HCT116 (cell line): ENCODE data around the gene MUC20. TPM values are rescaled to one million over a fixed set of nuclear protein-coding genes. Genes with fewer than 3 reads are reported as not detected.
A peak's percentile ranks its signal among the peaks of the same experiment; 100 is the strongest.

Experiments
- ATAC-seq: fragments of 200-7000 bp; cut with Tn5 transposase; 2 replicates; pipeline ENCODE4 v1.9.1; 2020; ENCODE audit warnings: mild to moderate bottlenecking, moderate library complexity
- BruUV-seq: library from RNA; stranded (reverse); fragments of 400-500 nt; replicated peaks from 2 replicates; lab custom pipeline; 2021; lab: Mats Ljungman, UMichigan
- CTCF ChIA-PET: fragments of 300-600 bp; sonication (Branson Sonifier 250); formaldehyde crosslinking; loops from one replicate; lab custom pipeline; 2021; ENCODE audit warnings: antibody characterized with exemption; lab: Charles Lee
- POLR2A ChIA-PET: fragments of 300-600, 350-600 bp; sonication (Branson Sonifier 250); formaldehyde crosslinking; loops from one replicate; lab custom pipeline; 2021; ENCODE audit warnings: antibody characterized with exemption; lab: Charles Lee
- RAD21 ChIA-PET, 2 experiments: fragments of 300-600 bp; sonication (Branson Sonifier 250); formaldehyde crosslinking; loops; one replicate each; lab custom pipeline; 2023; ENCODE audit warnings: low total read pairs in 2 of 2; ENCODE audit not compliant: uncharacterized antibody in 2 of 2, unreplicated experiment in 2 of 2, low non-redundant PET in 1 of 2; lab: Charles Lee
- DNase-seq: peaks from one replicate; pipeline ENCODE4 v3.0.0-alpha.2; 2010; ENCODE audit warnings: low read depth, low spot score
- H2AFZ ChIP-seq: fragments of 200-600 bp; shearing (Covaris generic), sonication (generic); 2 replicates; pipeline ENCODE4 v1.6.1; 2017; ENCODE audit warnings: low read depth, mixed run types, mixed read lengths, antibody characterized with exemption, low read length; ENCODE audit not compliant: poor library complexity, severe bottlenecking
- H3K27ac ChIP-seq: 2 replicates; pipeline ENCODE4 v1.5.1; 2012; ENCODE audit warnings: low read depth, low read length
- H3K27me3 ChIP-seq: fragments of 200-600 bp; sonication (generic); 2 replicates; pipeline ENCODE4 v1.6.1; 2016; ENCODE audit warnings: mixed run types, low read length, mixed read lengths; ENCODE audit not compliant: insufficient read depth
- H3K36me3 ChIP-seq, 2 experiments: fragments of 200-500 bp in 1 of 2; fragments of 200-600 bp in 1 of 2; sonication (Bioruptor generic) in 1 of 2; sonication (generic) in 1 of 2; 2 replicates each; pipeline versions ENCODE4 v1.5.1 to v1.6.1; 2014 to 2016; ENCODE audit warnings: low read length in 2 of 2, inconsistent platforms in 1 of 2, mixed read lengths in 1 of 2, mixed run types in 1 of 2; ENCODE audit not compliant: insufficient read depth in 2 of 2, control insufficient read depth in 1 of 2
- H3K4me1 ChIP-seq, 2 experiments: fragments of 200-600 bp in 1 of 2; sonication (generic) in 1 of 2; 2 replicates each; pipeline versions ENCODE4 v1.5.1 to v1.6.1; 2012 to 2017; ENCODE audit warnings: low read length in 2 of 2, inconsistent platforms in 1 of 2, mild to moderate bottlenecking in 1 of 2, mixed read lengths in 1 of 2, mixed run types in 1 of 2, moderate library complexity in 1 of 2; ENCODE audit not compliant: insufficient read depth in 2 of 2, control insufficient read depth in 1 of 2
- H3K4me2 ChIP-seq: fragments of 200-600 bp; sonication (generic); 2 replicates; pipeline ENCODE4 v1.6.1; 2017; ENCODE audit warnings: mixed run types, low read length, mixed read lengths
- H3K4me3 ChIP-seq, 2 experiments: fragments of 200-600 bp in 1 of 2; sonication (generic) in 1 of 2; replicated peaks in 1 of 2; 2 replicates each; pipeline ENCODE4 v1.5.1; 2011 to 2016; ENCODE audit warnings: low read length in 2 of 2, control low read depth in 1 of 2, low read depth in 1 of 2, mild to moderate bottlenecking in 1 of 2, mixed read lengths in 1 of 2, mixed run types in 1 of 2
- H3K79me2 ChIP-seq: fragments of 200-600 bp; sonication (generic); 2 replicates; pipeline ENCODE4 v1.6.1; 2017; ENCODE audit warnings: mild to moderate bottlenecking, mixed run types, low read length, moderate library complexity, mixed read lengths; ENCODE audit not compliant: insufficient read depth
- H3K9ac ChIP-seq: fragments of 200-600 bp; sonication (generic); 2 replicates; pipeline ENCODE4 v1.6.1; 2016; ENCODE audit warnings: low read length, mixed read lengths
- H3K9me2 ChIP-seq: fragments of 200-600 bp; sonication (generic), shearing (Covaris generic); 2 replicates; pipeline ENCODE4 v1.6.1; 2017; ENCODE audit warnings: mixed run types, mild to moderate bottlenecking, moderate library complexity; ENCODE audit not compliant: insufficient read depth
- H3K9me3 ChIP-seq, 2 experiments: fragments of 200-500 bp in 1 of 2; fragments of 200-600 bp in 1 of 2; sonication (Bioruptor generic) in 1 of 2; sonication (generic) in 1 of 2; 2 replicates each; pipeline ENCODE4 v1.6.1; 2014 to 2017; ENCODE audit warnings: low read length in 2 of 2, mixed read lengths in 2 of 2, inconsistent platforms in 1 of 2, low read depth in 1 of 2, mild to moderate bottlenecking in 1 of 2, mixed run types in 1 of 2, moderate library complexity in 1 of 2; ENCODE audit not compliant: control insufficient read depth in 1 of 2, insufficient read depth in 1 of 2
- H4K20me1 ChIP-seq: fragments of 200-600 bp; sonication (generic), shearing (Covaris generic); 2 replicates; pipeline ENCODE4 v1.6.1; 2017; ENCODE audit warnings: mixed run types, mild to moderate bottlenecking, moderate library complexity; ENCODE audit not compliant: insufficient read depth
- ATF3 ChIP-seq: IDR thresholded peaks from 2 replicates; pipeline ENCODE4 v1.6.1; 2012
- CBX3 ChIP-seq: IDR thresholded peaks from 2 replicates; pipeline ENCODE4 v1.6.1; 2012; ENCODE audit warnings: low read depth
- CEBPB ChIP-seq: IDR thresholded peaks from 2 replicates; pipeline ENCODE4 v1.6.1; 2012; ENCODE audit warnings: low read depth
- CTCF ChIP-seq, 3 experiments: fragments of 200-600 bp in 1 of 3; sonication (generic) in 1 of 3; IDR thresholded peaks in 2 of 3; conservative IDR thresholded peaks in 1 of 3; 2 replicates each; pipeline ENCODE4 v1.5.1; 2012 to 2017; ENCODE audit warnings: low read depth in 2 of 3, low read length in 2 of 3, antibody characterized with exemption in 1 of 3, borderline replicate concordance in 1 of 3, control low read depth in 1 of 3, mild to moderate bottlenecking in 1 of 3, mixed read lengths in 1 of 3, mixed run types in 1 of 3, moderate library complexity in 1 of 3; ENCODE audit not compliant: insufficient read depth in 1 of 3
- EGR1 ChIP-seq: IDR thresholded peaks from 2 replicates; pipeline ENCODE4 v1.6.1; 2012; ENCODE audit warnings: low read depth
- ELF1 ChIP-seq: IDR thresholded peaks from 2 replicates; pipeline ENCODE4 v1.6.1; 2012; ENCODE audit warnings: low read depth, borderline replicate concordance
- EZH2 ChIP-seq: fragments of 200-600 bp; sonication (generic); IDR thresholded peaks from 2 replicates; pipeline ENCODE4 v1.6.1; 2017; ENCODE audit warnings: antibody characterized with exemption, mixed run types
- EZH2phosphoT487 ChIP-seq: fragments of 200-600 bp; IDR thresholded peaks from 2 replicates; pipeline ENCODE4 v1.6.1; 2018; ENCODE audit warnings: antibody characterized with exemption, borderline replicate concordance
- FOSL1 ChIP-seq: IDR thresholded peaks from 2 replicates; pipeline ENCODE4 v1.6.1; 2012; ENCODE audit warnings: low read depth
- MAX ChIP-seq: IDR thresholded peaks from 2 replicates; pipeline ENCODE4 v1.6.1; 2012
- POLR2AphosphoS5 ChIP-seq: IDR thresholded peaks from 2 replicates; pipeline ENCODE4 v1.6.1; 2011; ENCODE audit warnings: mild to moderate bottlenecking, low read depth, low read length, moderate library complexity
- RAD21 ChIP-seq: IDR thresholded peaks from 2 replicates; pipeline ENCODE4 v1.6.1; 2012; ENCODE audit warnings: low read depth, mild to moderate bottlenecking
- SIN3A ChIP-seq: IDR thresholded peaks from 2 replicates; pipeline ENCODE4 v1.6.1; 2012; ENCODE audit warnings: low read depth
- SP1 ChIP-seq: IDR thresholded peaks from 2 replicates; pipeline ENCODE4 v1.6.1; 2012; ENCODE audit warnings: low read depth
- SRF ChIP-seq: IDR thresholded peaks from 2 replicates; pipeline ENCODE4 v1.6.1; 2012; ENCODE audit warnings: low read depth
- ZBTB33 ChIP-seq: IDR thresholded peaks from 2 replicates; pipeline ENCODE4 v1.6.1; 2011; ENCODE audit warnings: mild to moderate bottlenecking, low read length, moderate library complexity; ENCODE audit not compliant: insufficient replicate concordance; ENCODE audit errors: extremely low read depth
- ZFX ChIP-seq: fragments of 450-650 bp; IDR thresholded peaks from 2 replicates; pipeline ENCODE4 v1.6.1; 2017
- ZNF274 ChIP-seq: fragments of 200-500 bp; sonication (Bioruptor generic); IDR thresholded peaks from 2 replicates; pipeline ENCODE4 v1.6.1; 2014; ENCODE audit warnings: mild to moderate bottlenecking, low read depth, low read length, inconsistent platforms
- intact Hi-C: fragments of 100-400 bp; cut with micrococcal nuclease; formaldehyde crosslinking; loops from 2 replicates; pipeline ENCODE4 v1.10.0; 2022
- total RNA-seq: library from RNA; stranded (reverse); gene quantifications from one replicate; pipeline ENCODE4 v1.2.1, GENCODE V29; 2021; ENCODE audit not compliant: unreplicated experiment

MUC20 gene
- total RNA-seq, 1 experiment from 2014 or later = 2.4 TPM

GRCh38 chr3:195715583-195716266 is 5.1 kb upstream of the MUC20 start (continued):
- peak; percentile 46; the same call in 1 of the 2 replicates for TF ChIP-seq POLR2AphosphoS5
- TF ChIP-seq ZNF274 = no peak
- TF ChIP-seq ELF1 = no peak
- TF ChIP-seq EZH2 = no peak
- no peak for TF ChIP-seq ATF3
- no peak for TF ChIP-seq EGR1
- no peak for TF ChIP-seq EZH2phosphoT487

- no peaks in the 10 kb centered on the region for H4K20me1 ChIP-seq
- TF ChIP-seq FOSL1 = no peak
- no peak for TF ChIP-seq SP1
- no peak for TF ChIP-seq ZNF274
- TF ChIP-seq ZFX = no peak
- TF ChIP-seq SIN3A = no peak
- TF ChIP-seq ZBTB33 = no peak
- TF ChIP-seq EZH2phosphoT487 = no peak
- no peak for TF ChIP-seq EZH2
- no peak for TF ChIP-seq EGR1
- TF ChIP-seq MAX = no peak
- no peak for TF ChIP-seq CEBPB
- no peak for TF ChIP-seq CTCF (IDR thresholded peaks at IDR 0.05 in 2 of 3, conservative IDR thresholded peaks at IDR 0.05 in 1 of 3; ENCODE audit: borderline replicate concordance in 1 of 3, insufficient read depth in 1 of 3, low read depth in 2 of 3, low read length in 2 of 3)
- TF ChIP-seq SRF = no peak
- TF ChIP-seq RAD21 = no peak
- TF ChIP-seq CBX3 = no peak
- no peaks in the 10 kb centered on the region for H3K36me3 ChIP-seq
- H3K9me3 ChIP-seq = no peaks in the 10 kb centered on the region
- no peak for ATAC-seq
- no peak overlapping the region for H3K4me3 ChIP-seq
- CTCF ChIA-PET = no interaction called here
- H3K79me2 ChIP-seq = no peaks in the 10 kb centered on the region
- no peaks in the 10 kb centered on the region for H3K9me2 ChIP-seq
- peaks cover 31 to 50% of the 10 kb centered on the region in 2 experiments for H3K4me1 ChIP-seq
- no peak overlapping the region for H3K9ac ChIP-seq
- POLR2A ChIA-PET = no interaction called here
- intact Hi-C loops = no loop called here
- RAD21 ChIA-PET = no interaction called here
- no peak overlapping the region for H2AFZ ChIP-seq
- no peak overlapping the region for H3K27ac ChIP-seq
- peak overlapping the region; percentile 66; the same call in 1 of the 2 replicates for H3K4me2 ChIP-seq
- no TSS peak for BruUV-seq
- no peaks in the 10 kb centered on the region for H3K27me3 ChIP-seq
- DNase-seq = no peak
Measured at GRCh38 chr3:195717416-195717815, 3.4 kb upstream of the MUC20 start.
